ENCODE data around the gene ZNF646. TPM values are rescaled to one million over a fixed set of nuclear protein-coding genes. Genes with fewer than 3 reads are reported as not detected.

The ZNF646 gene
- total RNA-seq, 1 donor from 2014 or later = 13.8 TPM

DNA sequence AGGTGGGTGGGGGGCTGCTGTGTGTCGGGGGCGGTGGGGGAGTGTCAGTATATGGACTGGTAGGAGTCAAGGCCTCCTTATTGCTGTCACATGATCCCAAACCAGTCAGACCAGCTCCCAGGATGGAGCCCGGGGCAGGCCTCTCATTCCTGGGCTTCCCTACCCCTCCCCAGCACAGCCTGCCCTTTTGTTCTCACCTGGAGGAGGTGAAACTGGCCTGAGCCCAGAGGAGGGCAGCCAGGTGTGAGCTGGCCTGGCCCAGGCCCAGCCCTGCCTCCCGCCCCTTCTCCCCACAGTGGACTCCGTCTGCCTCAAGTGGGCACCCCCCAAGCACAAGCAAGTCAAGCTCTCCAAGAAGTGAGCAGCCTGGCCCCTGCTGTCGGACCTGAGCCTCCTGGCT, 56.7 kb downstream of the ZNF646 start:
- no peak for DNase-seq (ENCODE audit: low read depth, low spot score)

DNA sequence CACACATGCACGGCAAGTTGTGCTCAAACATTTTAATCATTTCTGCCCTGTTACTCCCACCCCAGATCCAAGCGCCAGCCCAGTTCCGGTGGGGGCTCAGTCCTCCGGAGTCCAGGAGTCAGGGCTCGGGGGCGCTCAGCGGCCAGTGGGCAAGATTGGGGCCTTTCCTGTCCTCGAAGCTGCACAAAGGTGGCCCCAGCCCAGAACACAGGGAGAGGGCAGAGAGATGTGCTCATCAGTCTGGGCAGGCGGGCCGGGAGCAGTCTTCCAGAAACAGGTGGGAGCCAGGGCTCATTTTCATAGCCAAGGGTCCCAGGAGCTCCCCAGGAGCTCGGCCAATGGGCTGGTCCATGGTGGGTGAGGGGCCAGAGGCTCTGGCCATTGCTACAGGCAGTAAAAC, 57.2 kb downstream of the ZNF646 start:
- DNase-seq (ENCODE audit: low read depth, low spot score) = no peak

GRCh38 chr16:31131841-31132271, 57.6 kb downstream of the ZNF646 start:
- no peak for DNase-seq (ENCODE audit: low read depth, low spot score)

GRCh38 chr16:31132303-31132979, 58.2 kb downstream of the ZNF646 start:
- DNase-seq (ENCODE audit: low read depth, low spot score) = no peak

- no peak for DNase-seq (ENCODE audit: low read depth, low spot score)
These were observed 58.9 kb downstream of the ZNF646 start for GRCh38 chr16:31133046-31133501.

Other genes with a start within 250 kb of the ZNF646 start
- 28.8 and 30.7 TPM in 2 replicates for gene BCL7C, start 180.3 kb upstream of the ZNF646 start, total RNA-seq
- gene CTF1, start 177.8 kb upstream of the ZNF646 start, total RNA-seq = 0.20 and 0.21 TPM in 2 replicates
- 27.0 and 29.7 TPM in 2 replicates for gene FBXL19, start 150.8 kb upstream of the ZNF646 start, total RNA-seq
- 12.4 and 19.5 TPM in 2 replicates for gene ORAI3, start 125.4 kb upstream of the ZNF646 start, total RNA-seq
- 2.2 and 2.4 TPM in 2 replicates for gene SETD1A, start 116.7 kb upstream of the ZNF646 start, total RNA-seq
- gene HSD3B7, start 89.2 kb upstream of the ZNF646 start, total RNA-seq = 11.3 and 14.9 TPM in 2 replicates
- gene STX1B, start 63.8 kb upstream of the ZNF646 start, total RNA-seq = 0.33 and 0.39 TPM in 2 replicates
- 32.0 and 32.5 TPM in 2 replicates for gene STX4, start 40.9 kb upstream of the ZNF646 start, total RNA-seq
- gene ZNF668, start 182 bp upstream of the ZNF646 start, total RNA-seq = 6.8 and 9.2 TPM in 2 replicates
- 0.92 TPM in 2 replicates for gene PRSS53, start 14.5 kb downstream of the ZNF646 start, total RNA-seq
- gene VKORC1, start 20.4 kb downstream of the ZNF646 start, total RNA-seq = 53.6 and 78.7 TPM in 2 replicates
- 19.8 and 20.2 TPM in 2 replicates for gene BCKDK, start 34.0 kb downstream of the ZNF646 start, total RNA-seq
- gene KAT8, start 43.2 kb downstream of the ZNF646 start, total RNA-seq = 39.5 and 40.4 TPM in 2 replicates
- gene PRSS8, start 61.3 kb downstream of the ZNF646 start, total RNA-seq = not detected in 2 replicates
- gene PRSS36, start 75.6 kb downstream of the ZNF646 start, total RNA-seq = 0.40 and 0.49 TPM in 2 replicates
- gene FUS, start 105.7 kb downstream of the ZNF646 start, total RNA-seq = 42.0 and 61.1 TPM in 2 replicates
- 68.2 and 81.8 TPM in 2 replicates for gene PYCARD, start 128.3 kb downstream of the ZNF646 start, total RNA-seq
- gene TRIM72, start 139.7 kb downstream of the ZNF646 start, total RNA-seq = 0.04 TPM in 1 of 2 replicates, not detected in the other
- gene PYDC1, start 142.7 kb downstream of the ZNF646 start, total RNA-seq = not detected in 2 replicates
- not detected in 2 replicates for gene ITGAM, start 185.6 kb downstream of the ZNF646 start, total RNA-seq

All from pulmonary artery endothelial cell (primary cell).